ENCODE results near the gene TRIP13.

TRIP13 gene

GRCh38 chr5:855771-856530 lies 36.7 kb upstream of the TRIP13 start:
- peak; percentile 12 for DNase-seq

GRCh38 chr5:856531-857425 lies 35.9 kb upstream of the TRIP13 start:
- no peak for DNase-seq

- DNase-seq, result no peak
Measured at GRCh38 chr5:858726-859125, 34.0 kb upstream of the TRIP13 start.

- DNase-seq, result no peak
Measured at GRCh38 chr5:859391-859790, 33.3 kb upstream of the TRIP13 start.

- DNase-seq, result no peak
Measured at GRCh38 chr5:859798-860296, 32.8 kb upstream of the TRIP13 start.

GRCh38 chr5:860506-861150 lies 32.1 kb upstream of the TRIP13 start:
- no peak for DNase-seq

- DNase-seq, result no peak
Measured at GRCh38 chr5:861442-862366, 31.0 kb upstream of the TRIP13 start.

GRCh38 chr5:862367-863243 lies 30.1 kb upstream of the TRIP13 start:
- no peak for DNase-seq

- DNase-seq, result no peak
Measured at GRCh38 chr5:863244-863805, 29.4 kb upstream of the TRIP13 start.

GRCh38 chr5:864492-865167 lies 28.1 kb upstream of the TRIP13 start:
- no peak for DNase-seq

GRCh38 chr5:865168-865521 lies 27.5 kb upstream of the TRIP13 start:
- DNase-seq, result no peak

- DNase-seq, result no peak
Measured at GRCh38 chr5:865771-866170, 26.9 kb upstream of the TRIP13 start.

- no peak for DNase-seq
Measured at GRCh38 chr5:867300-867870, 25.3 kb upstream of the TRIP13 start.

GRCh38 chr5:868428-869135 lies 24.1 kb upstream of the TRIP13 start:
- DNase-seq, result no peak

- no peak for DNase-seq
Measured at GRCh38 chr5:870956-871355, 21.7 kb upstream of the TRIP13 start.

GRCh38 chr5:871596-872298 lies 20.9 kb upstream of the TRIP13 start:
- DNase-seq, result no peak

- DNase-seq, result no peak
Measured at GRCh38 chr5:872301-872700, 20.4 kb upstream of the TRIP13 start.

- no peak for DNase-seq
Measured at GRCh38 chr5:873328-873727, 19.4 kb upstream of the TRIP13 start.
